Vagina (tissue), 2 donors: ENCODE data around the gene C20orf202. TPM values are rescaled to one million over a fixed set of nuclear protein-coding genes. Genes with fewer than 3 reads are reported as not detected.

Experiments
- DNase-seq, 2 donors: peaks; one replicate each; pipeline ENCODE4 v3.0.0-alpha.2; 2017; ENCODE audit errors: extremely low spot score in 2 of 2
- H3K27ac ChIP-seq: fragments of 200-600 bp; sonication (generic); one replicate; pipeline ENCODE4 v1.5.1; 2019
- H3K27me3 ChIP-seq: fragments of 200-600 bp; sonication (generic); one replicate; pipeline ENCODE4 v1.5.1; 2019
- H3K36me3 ChIP-seq, 2 donors: fragments of 200-600 bp; sonication (generic); one replicate each; pipeline ENCODE4 v1.5.1; 2017 to 2019
- H3K4me1 ChIP-seq: fragments of 200-600 bp; sonication (generic); one replicate; pipeline ENCODE4 v1.5.1; 2019
- H3K4me3 ChIP-seq, 2 donors: fragments of 200-600 bp; sonication (generic); 1 replicate in 1 of 2; 2 replicates in 1 of 2; pipeline ENCODE4 v1.5.1; 2016 to 2019
- H3K9me3 ChIP-seq: fragments of 200-600 bp; sonication (generic); one replicate; pipeline ENCODE4 v1.5.1; 2019
- POLR2A ChIP-seq, 2 donors: fragments of 450-650 bp; IDR thresholded peaks; one replicate each; pipeline ENCODE4 v1.6.1; 2017; ENCODE audit warnings: antibody characterized with exemption in 2 of 2, mild to moderate bottlenecking in 2 of 2, moderate library complexity in 2 of 2
- POLR2AphosphoS5 ChIP-seq, 2 donors: sonication (generic); formaldehyde crosslinking; IDR thresholded peaks; one replicate each; pipeline ENCODE4 v1.9.0; 2017; ENCODE audit warnings: antibody characterized with exemption in 2 of 2, mild to moderate bottlenecking in 2 of 2, low read depth in 1 of 2; ENCODE audit not compliant: insufficient read depth in 1 of 2
- intact Hi-C: fragments of 100-400 bp; cut with DNase I; formaldehyde crosslinking; loops from one replicate; pipeline ENCODE4 v1.15.1; 2023
- total RNA-seq: library from RNA; depleted of rRNA; stranded (reverse); fragments of >200 nt; gene quantifications from one replicate; pipeline ENCODE4 v1.2.3, GENCODE V29; 2016
- TF ChIP-seq, protein P1 (sequence below), 3 experiments: fragments of 450-650 bp in 2 of 3; fragments of 200-600 bp in 1 of 3; sonication (generic) in 1 of 3; IDR thresholded peaks; one replicate each; pipeline ENCODE4 v1.5.1; 2017 to 2019; ENCODE audit warnings: antibody characterized with exemption in 3 of 3, mild to moderate bottlenecking in 2 of 3, moderate library complexity in 2 of 3

Gene C20orf202
- total RNA-seq, 1 donor from 2014 or later = not detected

DNA sequence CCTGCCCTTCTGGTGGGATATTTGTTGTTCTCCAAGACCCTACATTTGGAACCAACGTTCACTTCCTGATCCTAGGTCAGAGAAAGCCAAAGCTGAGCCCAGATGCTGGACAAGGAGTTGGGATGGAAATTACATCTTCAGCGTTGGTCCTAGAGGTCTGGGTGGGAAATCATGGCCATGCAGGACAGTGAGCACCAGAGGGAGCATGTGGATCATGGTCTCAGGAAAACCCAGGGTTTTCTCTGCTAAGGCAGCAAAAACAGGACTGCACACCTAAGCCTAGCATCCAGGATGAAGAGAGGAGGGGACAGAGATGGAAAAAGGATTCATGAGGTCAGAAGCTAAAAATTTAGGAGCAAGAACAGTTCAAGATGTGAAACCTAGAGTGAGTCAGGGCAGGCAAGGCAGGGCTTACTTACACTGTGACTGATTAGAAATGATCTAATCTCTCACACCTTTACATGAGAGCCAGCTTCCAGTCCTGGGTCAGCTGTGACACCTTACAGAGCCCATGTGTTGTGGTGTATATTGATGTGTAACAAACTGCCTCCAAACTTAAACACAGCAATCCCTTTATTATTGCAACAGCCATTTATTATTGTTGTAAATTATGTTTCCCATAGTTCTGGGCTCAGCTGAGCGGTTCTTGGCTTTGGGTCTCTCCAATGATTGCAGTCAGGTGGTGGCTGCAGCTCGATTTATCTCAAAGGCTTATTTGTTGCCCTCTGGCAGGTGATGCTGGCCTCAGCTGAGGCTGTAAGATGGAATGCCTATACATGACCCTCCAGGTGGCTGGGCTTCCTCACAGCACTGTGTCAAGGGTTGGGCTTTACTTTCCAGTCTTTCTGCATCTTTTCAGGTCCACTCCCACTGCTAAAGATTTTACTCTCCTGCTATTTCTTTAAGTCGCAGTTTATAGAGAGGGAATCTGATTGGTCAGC is 6.5 kb downstream of the C20orf202 start:
- Histone ChIP-seq H3K9me3 (no peaks in the 10 kb centered on the region), H3K4me1 (no peaks in the 10 kb centered on the region), H3K36me3 (no peaks in the 10 kb centered on the region), H3K4me3 (no peak overlapping the region), H3K27me3 (no peaks in the 10 kb centered on the region), H3K27ac (no peak overlapping the region)
- intact Hi-C loops = loop anchor here (10.0 kb wide), 1 partner anchor 395 kb away; no protein-coding TSS in a partner anchor
- TF ChIP-seq POLR2A (IDR thresholded peaks at IDR 0.05) (no peak), POLR2AphosphoS5 (IDR thresholded peaks at IDR 0.05; ENCODE audit: insufficient read depth in 1 of 2, low read depth in 1 of 2) (no peak)
- TF ChIP-seq, protein P1, sequence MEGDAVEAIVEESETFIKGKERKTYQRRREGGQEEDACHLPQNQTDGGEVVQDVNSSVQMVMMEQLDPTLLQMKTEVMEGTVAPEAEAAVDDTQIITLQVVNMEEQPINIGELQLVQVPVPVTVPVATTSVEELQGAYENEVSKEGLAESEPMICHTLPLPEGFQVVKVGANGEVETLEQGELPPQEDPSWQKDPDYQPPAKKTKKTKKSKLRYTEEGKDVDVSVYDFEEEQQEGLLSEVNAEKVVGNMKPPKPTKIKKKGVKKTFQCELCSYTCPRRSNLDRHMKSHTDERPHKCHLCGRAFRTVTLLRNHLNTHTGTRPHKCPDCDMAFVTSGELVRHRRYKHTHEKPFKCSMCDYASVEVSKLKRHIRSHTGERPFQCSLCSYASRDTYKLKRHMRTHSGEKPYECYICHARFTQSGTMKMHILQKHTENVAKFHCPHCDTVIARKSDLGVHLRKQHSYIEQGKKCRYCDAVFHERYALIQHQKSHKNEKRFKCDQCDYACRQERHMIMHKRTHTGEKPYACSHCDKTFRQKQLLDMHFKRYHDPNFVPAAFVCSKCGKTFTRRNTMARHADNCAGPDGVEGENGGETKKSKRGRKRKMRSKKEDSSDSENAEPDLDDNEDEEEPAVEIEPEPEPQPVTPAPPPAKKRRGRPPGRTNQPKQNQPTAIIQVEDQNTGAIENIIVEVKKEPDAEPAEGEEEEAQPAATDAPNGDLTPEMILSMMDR (IDR thresholded peaks at IDR 0.05) = no peak
- DNase-seq = peak in 1 of 2 donors; percentile 29

DNA sequence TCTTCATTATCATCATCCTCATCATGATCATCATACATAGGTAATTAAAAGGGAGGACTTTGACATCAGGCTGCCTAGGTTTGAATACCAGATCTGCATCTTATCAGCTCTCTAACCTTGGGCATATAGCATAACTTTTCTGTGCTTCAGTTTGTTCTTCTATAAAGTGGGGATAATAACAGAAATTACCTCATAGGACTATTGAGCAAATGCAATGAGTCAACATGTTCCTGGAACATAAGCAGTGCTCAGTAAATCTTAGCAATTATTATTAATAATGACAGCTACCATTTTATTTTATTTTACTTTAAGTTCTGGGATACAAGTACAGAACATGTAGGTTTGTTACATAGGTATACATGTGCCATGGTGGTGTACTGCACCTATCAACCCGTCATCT is 7.2 kb downstream of the C20orf202 start:
- TF ChIP-seq POLR2A (IDR thresholded peaks at IDR 0.05) = no peak
- Histone ChIP-seq H3K27ac (no peak overlapping the region), H3K4me3 (no peak overlapping the region), H3K36me3 (no peaks in the 10 kb centered on the region), H3K9me3 (no peaks in the 10 kb centered on the region), H3K27me3 (no peaks in the 10 kb centered on the region), H3K4me1 (no peaks in the 10 kb centered on the region)
- no peak for DNase-seq
- intact Hi-C loops = no loop called here

DNA sequence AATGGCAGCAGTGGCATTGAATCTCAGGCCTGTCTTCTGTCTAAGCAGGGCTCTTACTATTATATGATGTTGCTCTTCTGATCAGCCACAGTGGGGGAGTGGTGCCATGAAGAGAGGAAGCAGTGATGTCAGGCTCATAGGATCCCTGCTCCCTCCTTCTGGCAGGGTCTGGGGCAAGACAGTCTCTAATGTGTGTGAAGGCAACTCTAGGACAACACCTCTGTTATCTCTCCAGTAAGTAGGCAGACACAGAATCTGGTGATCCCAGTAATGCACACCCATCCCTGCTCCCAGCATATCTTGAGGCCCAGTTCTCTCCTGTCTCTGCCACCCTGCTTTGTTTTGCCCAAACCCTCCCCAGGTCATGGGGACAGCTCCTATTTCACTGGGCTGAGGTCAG is 8.8 kb downstream of the C20orf202 start:
- Histone ChIP-seq H3K27me3 (no peaks in the 10 kb centered on the region), H3K4me1 (no peaks in the 10 kb centered on the region), H3K9me3 (no peaks in the 10 kb centered on the region), H3K4me3 (no peak overlapping the region), H3K36me3 (no peaks in the 10 kb centered on the region), H3K27ac (no peak overlapping the region)
- intact Hi-C loops = no loop called here
- DNase-seq = no peak
- no peak for TF ChIP-seq POLR2AphosphoS5 (IDR thresholded peaks at IDR 0.05; ENCODE audit: insufficient read depth in 1 of 2, low read depth in 1 of 2)
- TF ChIP-seq POLR2A (IDR thresholded peaks at IDR 0.05) = no peak
- TF ChIP-seq, protein P1 (IDR thresholded peaks at IDR 0.05) = no peak

DNA sequence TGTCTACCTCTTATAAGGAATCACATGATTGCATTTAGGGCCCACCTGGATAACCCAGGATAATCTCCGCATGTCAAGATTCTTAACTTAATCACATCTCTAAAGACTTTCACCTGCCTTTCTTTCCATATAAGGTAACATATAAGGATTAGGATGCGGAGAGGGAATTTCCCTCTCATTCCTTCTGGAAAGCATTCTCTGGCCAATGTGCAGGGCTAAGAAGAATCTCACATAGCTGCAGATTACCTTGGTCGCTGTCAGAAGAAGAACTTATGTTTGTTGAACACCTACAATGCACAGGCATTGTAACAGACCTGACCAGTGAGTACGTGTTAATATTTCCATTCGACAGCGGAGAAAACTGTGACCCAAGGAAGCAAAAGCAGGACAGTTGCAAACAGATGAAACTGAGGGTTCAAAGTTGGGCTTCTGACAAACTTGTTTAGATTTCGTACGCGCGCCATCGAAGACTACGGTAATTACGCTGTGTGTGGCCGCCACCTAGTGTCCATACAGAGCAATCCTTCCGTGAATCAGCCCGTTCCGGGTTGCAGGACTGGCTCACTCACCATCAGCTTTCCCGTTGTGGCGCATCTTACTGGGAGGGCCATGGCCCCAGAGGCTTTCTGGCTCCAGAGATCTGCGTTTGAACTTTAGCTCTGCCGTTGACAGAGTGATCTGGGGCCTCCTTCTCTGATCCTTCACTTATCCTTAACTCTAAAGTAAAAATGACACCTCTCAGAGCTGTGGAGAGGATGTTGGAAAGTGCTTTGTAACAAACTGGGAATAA is 9.5 kb downstream of the C20orf202 start:
- Histone ChIP-seq H3K9me3 (no peaks in the 10 kb centered on the region), H3K4me1 (no peaks in the 10 kb centered on the region), H3K4me3 (no peak overlapping the region), H3K36me3 (no peaks in the 10 kb centered on the region), H3K27me3 (no peaks in the 10 kb centered on the region), H3K27ac (no peak overlapping the region)
- no peak for DNase-seq
- no peak for TF ChIP-seq POLR2A (IDR thresholded peaks at IDR 0.05)
- TF ChIP-seq, protein P1 (IDR thresholded peaks at IDR 0.05) = peak; percentile 48 to 71 (median 71)
- TF ChIP-seq POLR2AphosphoS5 (IDR thresholded peaks at IDR 0.05; ENCODE audit: insufficient read depth in 1 of 2, low read depth in 1 of 2) = no peak
- intact Hi-C loops = no loop called here

DNA sequence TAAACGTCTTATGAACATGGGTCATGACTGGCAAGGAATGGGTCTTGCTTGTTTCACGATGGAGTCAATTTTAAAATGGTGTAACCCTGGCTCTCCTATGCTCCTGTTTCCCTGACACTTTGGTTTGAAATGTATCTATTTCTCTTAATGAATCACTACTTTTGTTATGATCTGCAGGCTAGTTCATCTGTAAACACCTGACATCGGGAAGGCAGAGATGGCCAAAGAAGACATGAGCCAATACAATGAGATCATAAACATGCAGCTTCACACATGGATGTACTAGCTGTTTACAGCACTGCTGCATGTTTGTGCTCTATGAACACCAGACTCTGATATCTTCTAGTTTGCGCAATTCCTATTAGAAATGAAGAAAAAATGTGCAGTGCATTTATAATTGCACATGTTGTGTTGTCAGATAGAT is 11.6 kb downstream of the C20orf202 start:
- H3K27me3 ChIP-seq = no peaks in the 10 kb centered on the region
- intact Hi-C loops = no loop called here

More for the DNA sequence above, 11.6 kb downstream of the C20orf202 start:
- TF ChIP-seq, protein P1 (IDR thresholded peaks at IDR 0.05) = no peak
- no peak for TF ChIP-seq POLR2A (IDR thresholded peaks at IDR 0.05)
- TF ChIP-seq POLR2AphosphoS5 (IDR thresholded peaks at IDR 0.05; ENCODE audit: insufficient read depth in 1 of 2, low read depth in 1 of 2) = no peak
- no peak overlapping the region for H3K27ac ChIP-seq
- DNase-seq = no peak
- H3K36me3 ChIP-seq = no peaks in the 10 kb centered on the region
- H3K4me3 ChIP-seq = no peak overlapping the region
- H3K4me1 ChIP-seq = no peaks in the 10 kb centered on the region
- no peaks in the 10 kb centered on the region for H3K9me3 ChIP-seq
